ES-I3 (cell line): ENCODE data around the gene SV2C.

Source experiments
- H3K36me3 ChIP-seq: 2 replicates; pipeline ENCODE4 v1.6.1; 2013; ENCODE audit warnings: mild to moderate bottlenecking, low read length, control low read depth, moderate library complexity; ENCODE audit not compliant: insufficient read depth
- H3K4me1 ChIP-seq: 2 replicates; pipeline ENCODE4 v1.6.1; 2013; ENCODE audit warnings: mild to moderate bottlenecking, control low read depth, low read length; ENCODE audit not compliant: insufficient read depth
- H3K9ac ChIP-seq: 2 replicates; pipeline ENCODE4 v1.6.1; 2013; ENCODE audit warnings: low read depth, mild to moderate bottlenecking, low read length, moderate library complexity
- H3K9me3 ChIP-seq: 2 replicates; pipeline ENCODE4 v1.6.1; 2013; ENCODE audit warnings: mild to moderate bottlenecking, low read length, moderate library complexity; ENCODE audit not compliant: control insufficient read depth, insufficient read depth

Gene SV2C

GRCh38 chr5:76165711-76166374 lies 82.7 kb downstream of the SV2C start:
- H3K9me3 ChIP-seq: peaks cover 2% of the 10 kb centered on the region; the same call in 1 of the 2 replicates
- H3K36me3 ChIP-seq: no peaks in the 10 kb centered on the region
- no peaks in the 10 kb centered on the region for H3K4me1 ChIP-seq
- H3K9ac ChIP-seq: no peak overlapping the region

- Histone ChIP-seq H3K36me3 (no peaks in the 10 kb centered on the region), H3K9me3 (peaks cover 2% of the 10 kb centered on the region; the same call in 1 of the 2 replicates), H3K9ac (no peak overlapping the region), H3K4me1 (no peaks in the 10 kb centered on the region)
These were observed 83.8 kb downstream of the SV2C start for GRCh38 chr5:76166886-76167576.

- Histone ChIP-seq H3K36me3 (no peaks in the 10 kb centered on the region), H3K4me1 (no peaks in the 10 kb centered on the region), H3K9ac (no peak overlapping the region), H3K9me3 (peaks cover 2% of the 10 kb centered on the region; the same call in 1 of the 2 replicates)
These were observed 86.1 kb downstream of the SV2C start for GRCh38 chr5:76169146-76169905.

- H3K4me1 ChIP-seq: no peaks in the 10 kb centered on the region
- H3K9me3 ChIP-seq: no peaks in the 10 kb centered on the region; the same call in 1 of the 2 replicates
- H3K9ac ChIP-seq: no peak overlapping the region
- H3K36me3 ChIP-seq: no peaks in the 10 kb centered on the region
These were observed 90.9 kb downstream of the SV2C start for GRCh38 chr5:76174101-76174500.

- Histone ChIP-seq H3K4me1 (no peaks in the 10 kb centered on the region), H3K36me3 (no peaks in the 10 kb centered on the region), H3K9ac (no peak overlapping the region)
These were observed 92.0 kb downstream of the SV2C start for GRCh38 chr5:76175051-76175666.

GRCh38 chr5:76175821-76176403 lies 92.7 kb downstream of the SV2C start:
- no peaks in the 10 kb centered on the region for H3K4me1 ChIP-seq
- no peaks in the 10 kb centered on the region for H3K9me3 ChIP-seq
- no peaks in the 10 kb centered on the region for H3K36me3 ChIP-seq
- no peak overlapping the region for H3K9ac ChIP-seq

More at GRCh38 chr5:76175051-76175666, 92.0 kb downstream of the SV2C start:
- H3K9me3 ChIP-seq: no peaks in the 10 kb centered on the region

GRCh38 chr5:76177978-76178377 lies 94.8 kb downstream of the SV2C start:
- Histone ChIP-seq H3K36me3 (no peaks in the 10 kb centered on the region), H3K9ac (no peak overlapping the region), H3K9me3 (no peaks in the 10 kb centered on the region), H3K4me1 (no peaks in the 10 kb centered on the region)

GRCh38 chr5:76178913-76179312 lies 95.7 kb downstream of the SV2C start:
- Histone ChIP-seq H3K4me1 (no peaks in the 10 kb centered on the region), H3K36me3 (no peaks in the 10 kb centered on the region), H3K9me3 (no peaks in the 10 kb centered on the region), H3K9ac (no peak overlapping the region)

- no peak overlapping the region for H3K9ac ChIP-seq
- H3K4me1 ChIP-seq: no peaks in the 10 kb centered on the region
- H3K9me3 ChIP-seq: no peaks in the 10 kb centered on the region
- no peaks in the 10 kb centered on the region for H3K36me3 ChIP-seq
These were observed 97.9 kb downstream of the SV2C start for GRCh38 chr5:76180814-76181805.

- no peaks in the 10 kb centered on the region for H3K9me3 ChIP-seq
- H3K4me1 ChIP-seq: no peaks in the 10 kb centered on the region
- H3K36me3 ChIP-seq: no peaks in the 10 kb centered on the region
- H3K9ac ChIP-seq: no peak overlapping the region
These were observed 104.2 kb downstream of the SV2C start for GRCh38 chr5:76187386-76187785.

GRCh38 chr5:76190356-76190755 lies 107.2 kb downstream of the SV2C start:
- Histone ChIP-seq H3K4me1 (peaks cover 9% of the 10 kb centered on the region; the same call in 1 of the 2 replicates), H3K36me3 (no peaks in the 10 kb centered on the region), H3K9me3 (no peaks in the 10 kb centered on the region), H3K9ac (no peak overlapping the region)

GRCh38 chr5:76192837-76193236 lies 109.7 kb downstream of the SV2C start:
- peaks cover 28% of the 10 kb centered on the region; the same call in 1 of the 2 replicates for H3K4me1 ChIP-seq
- no peak overlapping the region for H3K9ac ChIP-seq
- no peaks in the 10 kb centered on the region for H3K9me3 ChIP-seq
- no peaks in the 10 kb centered on the region for H3K36me3 ChIP-seq

- peaks cover 28% of the 10 kb centered on the region; the same call in 1 of the 2 replicates for H3K4me1 ChIP-seq
- no peaks in the 10 kb centered on the region for H3K9me3 ChIP-seq
- H3K36me3 ChIP-seq: no peaks in the 10 kb centered on the region
- no peak overlapping the region for H3K9ac ChIP-seq
These were observed 110.5 kb downstream of the SV2C start for GRCh38 chr5:76193635-76194034.
